SK-N-SH treated with all-trans-retinoic acid at 6 μM for 48 hours (cell line): ENCODE results near the gene AHRR.

Source experiments
- ATAC-seq: fragments of 200-7000 bp; cut with Tn5 transposase; 3 replicates; pipeline ENCODE4 v1.9.1; 2020; ENCODE audit warnings: mild to moderate bottlenecking, moderate library complexity
- ARNTL ChIP-seq: fragments of 450-650 bp; formaldehyde crosslinking; IDR thresholded peaks from 2 replicates; pipeline ENCODE4 v1.5.0; 2020; ENCODE audit warnings: low read depth, mild to moderate bottlenecking, moderate library complexity, borderline replicate concordance
- BACH2 ChIP-seq: fragments of 250-450 bp; sonication (Bioruptor Pico); IDR thresholded peaks from 2 replicates; pipeline ENCODE4 v1.9.0; 2021; ENCODE audit warnings: mild to moderate bottlenecking, borderline replicate concordance
- CREB5 ChIP-seq: fragments of 250-450 bp; sonication (Bioruptor Pico); IDR thresholded peaks from 2 replicates; pipeline ENCODE4 v1.5.1; 2020; ENCODE audit warnings: low read depth, mild to moderate bottlenecking, moderate library complexity
- CSDC2 ChIP-seq: fragments of 250-450 bp; sonication (Bioruptor Pico); IDR thresholded peaks from 2 replicates; pipeline ENCODE4 v1.5.0; 2020; ENCODE audit warnings: mild to moderate bottlenecking, moderate library complexity
- CSRNP3 ChIP-seq: fragments of 250-450 bp; sonication (Bioruptor Pico); IDR thresholded peaks from 2 replicates; pipeline ENCODE4 v1.5.1; 2021; ENCODE audit warnings: mild to moderate bottlenecking, moderate library complexity
- ESRRG ChIP-seq: fragments of 250-450 bp; sonication (Bioruptor Pico); IDR thresholded peaks from 2 replicates; pipeline ENCODE4 v1.6.1; 2021; ENCODE audit warnings: mild to moderate bottlenecking
- ISL1 ChIP-seq: fragments of 250-450 bp; sonication (Bioruptor Pico); IDR thresholded peaks from 2 replicates; pipeline ENCODE4 v2.1.2; 2022; ENCODE audit warnings: mild to moderate bottlenecking, moderate library complexity
- OSR1 ChIP-seq: fragments of 250-450 bp; sonication (Bioruptor Pico); IDR thresholded peaks from 2 replicates; pipeline ENCODE4 v1.8.0; 2022; ENCODE audit warnings: moderate library complexity, mild to moderate bottlenecking, inconsistent platforms
- PATZ1 ChIP-seq: fragments of 250-450 bp; sonication (Bioruptor Pico); IDR thresholded peaks from 2 replicates; pipeline ENCODE4 v1.8.0; 2020; ENCODE audit warnings: mild to moderate bottlenecking, moderate library complexity, borderline replicate concordance
- POU6F1 ChIP-seq: fragments of 250-450 bp; sonication (Bioruptor Pico); IDR thresholded peaks from 2 replicates; pipeline ENCODE4 v1.8.0; 2021; ENCODE audit warnings: low read depth, mild to moderate bottlenecking, moderate library complexity, borderline replicate concordance
- PPARA ChIP-seq: fragments of 250-450 bp; sonication (Bioruptor Pico); IDR thresholded peaks from 2 replicates; pipeline ENCODE4 v1.5.0; 2020; ENCODE audit warnings: mild to moderate bottlenecking, borderline replicate concordance
- RARB ChIP-seq: fragments of 250-450 bp; sonication (Bioruptor Pico); IDR thresholded peaks from 2 replicates; pipeline ENCODE4 v1.8.0; 2021; ENCODE audit warnings: mild to moderate bottlenecking, moderate library complexity
- SNAI2 ChIP-seq: fragments of 250-450 bp; sonication (Bioruptor Pico); IDR thresholded peaks from 2 replicates; pipeline ENCODE4 v1.5.0; 2020; ENCODE audit warnings: mild to moderate bottlenecking, moderate library complexity
- TOX ChIP-seq: fragments of 250-450 bp; sonication (Bioruptor Pico); IDR thresholded peaks from 2 replicates; pipeline ENCODE4 v1.8.0; 2021; ENCODE audit warnings: mild to moderate bottlenecking, moderate library complexity, borderline replicate concordance
- TSHZ2 ChIP-seq: fragments of 250-450 bp; sonication (Bioruptor Pico); IDR thresholded peaks from 2 replicates; pipeline ENCODE4 v1.5.0; 2020; ENCODE audit warnings: mild to moderate bottlenecking, moderate library complexity
- ZC3H10 ChIP-seq: fragments of 250-450 bp; sonication (Bioruptor Pico); IDR thresholded peaks from 2 replicates; pipeline ENCODE4 v1.5.1; 2021; ENCODE audit warnings: mild to moderate bottlenecking, moderate library complexity
- ZFP3 ChIP-seq: fragments of 250-450 bp; sonication (Bioruptor Pico); IDR thresholded peaks from 2 replicates; pipeline ENCODE4 v1.5.0; 2020; ENCODE audit warnings: mild to moderate bottlenecking, moderate library complexity
- ZFP30 ChIP-seq: fragments of 450-650 bp; formaldehyde crosslinking; IDR thresholded peaks from 2 replicates; pipeline ENCODE4 v1.5.0; 2022; ENCODE audit warnings: mild to moderate bottlenecking, moderate library complexity
- ZNF565 ChIP-seq: fragments of 450-650 bp; formaldehyde crosslinking; conservative IDR thresholded peaks from 2 replicates; pipeline ENCODE4 v1.5.0; 2020; ENCODE audit warnings: low read depth, mild to moderate bottlenecking, moderate library complexity
- ZNF70 ChIP-seq: fragments of 450-650 bp; formaldehyde crosslinking; IDR thresholded peaks from 2 replicates; pipeline ENCODE4 v1.5.0; 2020; ENCODE audit warnings: mild to moderate bottlenecking, moderate library complexity
- ZNF8 ChIP-seq: fragments of 450-650 bp; formaldehyde crosslinking; IDR thresholded peaks from 2 replicates; pipeline ENCODE4 v1.5.0; 2020; ENCODE audit warnings: mild to moderate bottlenecking, moderate library complexity

AHRR gene

GRCh38 chr5:418162-419121 lies 96.9 kb downstream of the AHRR start:
- TF ChIP-seq ESRRG (CRISPR knock-in tag) (no peak), CSRNP3 (CRISPR knock-in tag) (no peak), BACH2 (no peak), ZNF8 (CRISPR knock-in tag) (no peak), TOX (CRISPR knock-in tag) (no peak)
- TF ChIP-seq, all 23 proteins: peak for 0
- ATAC-seq: no peak

GRCh38 chr5:419970-420369 lies 98.5 kb downstream of the AHRR start:
- no peak for ATAC-seq

GRCh38 chr5:420632-421286 lies 99.2 kb downstream of the AHRR start:
- TF ChIP-seq ESRRG (CRISPR knock-in tag) (no peak), ARNTL (CRISPR knock-in tag) (no peak), TSHZ2 (CRISPR knock-in tag) (no peak), ZFP30 (no peak), PATZ1 (CRISPR knock-in tag) (no peak), PPARA (CRISPR knock-in tag) (no peak), BACH2 (no peak), ZNF565 (CRISPR knock-in tag) (no peak), CREB5 (CRISPR knock-in tag) (no peak), RARB (CRISPR knock-in tag) (no peak), POU6F1 (CRISPR knock-in tag) (no peak), CSDC2 (CRISPR knock-in tag) (no peak), ZC3H10 (CRISPR knock-in tag) (no peak), OSR1 (no peak), ISL1 (CRISPR knock-in tag) (no peak), TOX (CRISPR knock-in tag) (no peak), ZNF8 (CRISPR knock-in tag) (no peak), ZFP3 (CRISPR knock-in tag) (no peak)
- TF ChIP-seq, all 23 proteins: peak for 0
- no peak for ATAC-seq

More at GRCh38 chr5:419970-420369, 98.5 kb downstream of the AHRR start:
- no peak for TF ChIP-seq SNAI2
- no peak for TF ChIP-seq ZNF8 (CRISPR knock-in tag)
- no peak for TF ChIP-seq PPARA (CRISPR knock-in tag)
- no peak for TF ChIP-seq BACH2
- TF ChIP-seq ZNF565 (CRISPR knock-in tag): no peak
- TF ChIP-seq ZFP30: no peak
- TF ChIP-seq ZNF70: no peak
- no peak for TF ChIP-seq PATZ1 (CRISPR knock-in tag)
- TF ChIP-seq ISL1 (CRISPR knock-in tag): no peak
- TF ChIP-seq RARB (CRISPR knock-in tag): no peak
- no peak for TF ChIP-seq ARNTL (CRISPR knock-in tag)
- no peak for TF ChIP-seq ESRRG (CRISPR knock-in tag)
